ENCODE data around the gene SAAL1.

- TF ChIP-seq RAD21 (CRISPR knock-in tag; conservative IDR thresholded peaks at IDR 0.05 in 1 of 2, IDR thresholded peaks at IDR 0.05 in 1 of 2) (no peak), ZNF274 (IDR thresholded peaks at IDR 0.05; ENCODE audit: borderline replicate concordance, low read depth, low read length) (no peak), SREBF2 (CRISPR knock-in tag; IDR thresholded peaks at IDR 0.05) (no peak), CHD1 (IDR thresholded peaks at IDR 0.05; ENCODE audit: low read length) (no peak), POLR2AphosphoS5 (IDR thresholded peaks at IDR 0.05; ENCODE audit: control insufficient read depth, insufficient read depth, low read depth, low read length) (no peak), HEY1 (CRISPR knock-in tag; IDR thresholded peaks at IDR 0.05; ENCODE audit: borderline replicate concordance) (no peak), MED1 (CRISPR knock-in tag; IDR thresholded peaks at IDR 0.05; ENCODE audit: borderline replicate concordance) (no peak), CTCF (IDR thresholded peaks at IDR 0.05 in 2 of 3, conservative IDR thresholded peaks at IDR 0.05 in 1 of 3; ENCODE audit: insufficient read depth in 2 of 3, low read depth in 1 of 3, low read length in 3 of 3) (no peak), EZH2 (IDR thresholded peaks at IDR 0.05; ENCODE audit: borderline replicate concordance, low read depth, low read length) (no peak), MAX (CRISPR knock-in tag; IDR thresholded peaks at IDR 0.05) (no peak), GABPA (tag; conservative IDR thresholded peaks at IDR 0.05; ENCODE audit: low read depth) (no peak)
These were observed 4.8 kb downstream of the SAAL1 start for GRCh38 chr11:18100926-18101656.
